Pulmonary artery endothelial cell (primary cell): ENCODE measurements around the gene SAG. TPM values are rescaled to one million over a fixed set of nuclear protein-coding genes. Genes with fewer than 3 reads are reported as not detected.

Experiments
- DNase-seq: peaks from one replicate; pipeline ENCODE4 v3.0.0-alpha.2; 2011; ENCODE audit warnings: low read depth, low spot score
- total RNA-seq: library from RNA; depleted of rRNA; stranded (reverse); fragments of >200 nt; gene quantifications from 2 replicates; pipeline ENCODE4 v1.2.3, GENCODE V29; 2014

Gene SAG
- total RNA-seq, 1 donor from 2014 or later, result 0.07 TPM

- no peak for DNase-seq
These were observed 19.0 kb upstream of the SAG start for GRCh38 chr2:233288663-233289062.

- DNase-seq, result no peak
These were observed 18.0 kb upstream of the SAG start for GRCh38 chr2:233289648-233290047.

GRCh38 chr2:233290051-233290845 is 17.4 kb upstream of the SAG start:
- DNase-seq, result no peak

GRCh38 chr2:233295891-233296290 is 11.7 kb upstream of the SAG start:
- DNase-seq, result no peak

GRCh38 chr2:233297076-233297475 is 10.5 kb upstream of the SAG start:
- no peak for DNase-seq

GRCh38 chr2:233300401-233300800 is 7.2 kb upstream of the SAG start:
- no peak for DNase-seq

- no peak for DNase-seq
These were observed 6.4 kb upstream of the SAG start for GRCh38 chr2:233301248-233301647.

GRCh38 chr2:233301811-233302210 is 5.8 kb upstream of the SAG start:
- DNase-seq, result no peak

- DNase-seq, result no peak
These were observed 4.4 kb upstream of the SAG start for GRCh38 chr2:233303252-233303651.

- no peak for DNase-seq
These were observed 3.8 kb downstream of the SAG start for GRCh38 chr2:233311241-233311926.

- no peak for DNase-seq
These were observed 5.3 kb downstream of the SAG start for GRCh38 chr2:233312874-233313273.

GRCh38 chr2:233314180-233314925 is 6.7 kb downstream of the SAG start:
- no peak for DNase-seq

- no peak for DNase-seq
These were observed 9.8 kb downstream of the SAG start for GRCh38 chr2:233317196-233317943.

GRCh38 chr2:233319256-233319655 is 11.6 kb downstream of the SAG start:
- DNase-seq, result no peak

GRCh38 chr2:233320470-233320869 is 12.9 kb downstream of the SAG start:
- no peak for DNase-seq

- DNase-seq, result no peak
These were observed 13.6 kb downstream of the SAG start for GRCh38 chr2:233321166-233321565.

- DNase-seq, result no peak
These were observed 16.2 kb downstream of the SAG start for GRCh38 chr2:233323851-233324250.

GRCh38 chr2:233325256-233325655 is 17.6 kb downstream of the SAG start:
- no peak for DNase-seq

GRCh38 chr2:233325814-233326213 is 18.2 kb downstream of the SAG start:
- DNase-seq, result no peak

GRCh38 chr2:233326500-233326899 is 18.9 kb downstream of the SAG start:
- DNase-seq, result no peak

- no peak for DNase-seq
These were observed 21.3 kb downstream of the SAG start for GRCh38 chr2:233328922-233329321.
